Chondrocyte (in vitro differentiated cells): ENCODE results near the gene TEPSIN. TPM values are rescaled to one million over a fixed set of nuclear protein-coding genes. Genes with fewer than 3 reads are reported as not detected.

Experiments
- DNase-seq: peaks from one replicate; pipeline ENCODE4 v3.0.0; 2021; ENCODE audit warnings: mixed read lengths, low spot score
- H3K27ac Mint-ChIP-seq: one replicate; pipeline ENCODE4 v1.8.0; 2021; ENCODE audit warnings: mild to moderate bottlenecking, moderate library complexity, mixed read lengths; ENCODE audit not compliant: unreplicated experiment
- H3K27me3 Mint-ChIP-seq: 2 replicates; pipeline ENCODE4 v1.8.0; 2021; ENCODE audit warnings: low read depth, mixed read lengths
- H3K36me3 Mint-ChIP-seq: 2 replicates; pipeline ENCODE4 v1.8.0; 2021; ENCODE audit warnings: low read depth, mixed read lengths
- H3K4me1 Mint-ChIP-seq: 2 replicates; pipeline ENCODE4 v1.8.0; 2021; ENCODE audit warnings: low read depth, mild to moderate bottlenecking, mixed read lengths
- H3K4me3 Mint-ChIP-seq: one replicate; pipeline ENCODE4 v1.8.0; 2021; ENCODE audit warnings: mild to moderate bottlenecking, moderate library complexity, mixed read lengths; ENCODE audit not compliant: unreplicated experiment
- H3K9me3 Mint-ChIP-seq: 2 replicates; pipeline ENCODE4 v1.8.0; 2021; ENCODE audit warnings: low read depth, mixed read lengths
- long read RNA-seq: library from polyadenylated mRNA; stranded (forward); transcript quantifications from one replicate; pipeline ENCODE4 v2.0.0, GENCODE V29; 2021
- total RNA-seq: library from RNA; stranded (reverse); gene quantifications from 3 replicates; pipeline ENCODE4 v1.2.1, GENCODE V29; 2021
- TF ChIP-seq, protein P1 (sequence below): fragments of 200-600 bp; sonication (generic); IDR thresholded peaks from 2 replicates; pipeline ENCODE4 v1.5.0; 2021; ENCODE audit warnings: antibody characterized with exemption, mild to moderate bottlenecking, moderate library complexity

The TEPSIN gene
- total RNA-seq: 27.1 to 29.0 TPM (median 27.6 TPM) in 3 replicates
- long read RNA-seq, transcript TEPSIN-213 (13 exons, 1,782 nt): major isoform, 5 of 21 reads
- long read RNA-seq, partial matches to known transcripts: 2 of 21 reads
- long read RNA-seq, other reads (novel, unspliced or antisense): 12 of 21 reads

GRCh38 chr17:81238815-81239713, at the start of gene TEPSIN, which contains the start of gene NDUFAF8:
Gene TEPSIN, minus strand, starts transcription at chr17:81239055. Its CDS starts 22 bp downstream, at chr17:81239033.
Gene NDUFAF8, plus strand, starts transcription at chr17:81239318. Its CDS starts 46 bp downstream, at chr17:81239364.
- DNase-seq: no peak
- TF ChIP-seq, protein P1, sequence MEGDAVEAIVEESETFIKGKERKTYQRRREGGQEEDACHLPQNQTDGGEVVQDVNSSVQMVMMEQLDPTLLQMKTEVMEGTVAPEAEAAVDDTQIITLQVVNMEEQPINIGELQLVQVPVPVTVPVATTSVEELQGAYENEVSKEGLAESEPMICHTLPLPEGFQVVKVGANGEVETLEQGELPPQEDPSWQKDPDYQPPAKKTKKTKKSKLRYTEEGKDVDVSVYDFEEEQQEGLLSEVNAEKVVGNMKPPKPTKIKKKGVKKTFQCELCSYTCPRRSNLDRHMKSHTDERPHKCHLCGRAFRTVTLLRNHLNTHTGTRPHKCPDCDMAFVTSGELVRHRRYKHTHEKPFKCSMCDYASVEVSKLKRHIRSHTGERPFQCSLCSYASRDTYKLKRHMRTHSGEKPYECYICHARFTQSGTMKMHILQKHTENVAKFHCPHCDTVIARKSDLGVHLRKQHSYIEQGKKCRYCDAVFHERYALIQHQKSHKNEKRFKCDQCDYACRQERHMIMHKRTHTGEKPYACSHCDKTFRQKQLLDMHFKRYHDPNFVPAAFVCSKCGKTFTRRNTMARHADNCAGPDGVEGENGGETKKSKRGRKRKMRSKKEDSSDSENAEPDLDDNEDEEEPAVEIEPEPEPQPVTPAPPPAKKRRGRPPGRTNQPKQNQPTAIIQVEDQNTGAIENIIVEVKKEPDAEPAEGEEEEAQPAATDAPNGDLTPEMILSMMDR: no peak
- Mint-ChIP-seq H3K27me3 (no peaks in the 10 kb centered on the region), H3K4me1 (peaks cover 24% of the 10 kb centered on the region), H3K4me3 (peak within 1 kb of the TSS; percentile 91), H3K27ac (peak within 1 kb of the TSS; percentile 96), H3K36me3 (no peaks in the 10 kb centered on the region), H3K9me3 (no peaks in the 10 kb centered on the region)

DNA sequence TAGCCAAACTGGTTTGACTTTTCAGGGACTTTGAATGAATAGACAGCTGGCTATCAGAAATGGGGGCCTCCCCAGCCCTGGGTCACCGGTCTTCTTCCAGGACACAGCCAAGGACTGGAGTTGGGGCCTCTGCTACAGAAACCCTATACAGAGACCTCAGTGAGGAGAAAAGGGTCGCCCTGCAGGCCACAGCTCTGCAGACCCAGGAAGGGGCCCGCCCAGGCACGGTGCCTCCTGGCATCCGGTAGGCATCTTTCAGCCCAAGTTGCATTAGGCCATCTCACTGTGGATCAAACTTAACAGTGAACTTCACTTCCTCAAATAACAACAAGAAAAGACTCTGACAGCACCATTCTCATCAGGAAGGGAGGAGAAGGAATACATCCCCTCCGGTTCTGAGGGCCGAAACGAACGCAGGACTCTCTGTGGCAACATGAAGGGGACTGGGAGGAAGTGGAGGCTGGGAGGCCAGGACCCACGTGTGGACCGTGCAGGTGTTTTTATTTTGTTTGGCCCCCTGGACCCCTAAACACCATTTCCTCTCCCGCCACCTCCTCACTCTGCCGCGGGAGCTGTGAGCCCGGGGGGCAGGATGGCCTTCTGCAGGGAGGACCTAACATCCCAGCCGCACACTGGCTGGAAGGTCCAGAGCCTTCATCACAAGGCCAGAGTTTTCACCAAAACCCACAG, 49.0 kb upstream of the TEPSIN start:
- H3K27me3 Mint-ChIP-seq: no peaks in the 10 kb centered on the region
- H3K4me1 Mint-ChIP-seq: peaks cover 23% of the 10 kb centered on the region
- no peaks in the 10 kb centered on the region for H3K9me3 Mint-ChIP-seq
- H3K4me3 Mint-ChIP-seq: no peak overlapping the region
- H3K36me3 Mint-ChIP-seq: peaks cover 8% of the 10 kb centered on the region
- H3K27ac Mint-ChIP-seq: no peak overlapping the region
- TF ChIP-seq, protein P1: no peak
- no peak for DNase-seq

- TF ChIP-seq, protein P1: no peak
- Mint-ChIP-seq H3K27me3 (no peaks in the 10 kb centered on the region), H3K27ac (no peak overlapping the region), H3K36me3 (peaks cover 8% of the 10 kb centered on the region), H3K4me1 (peaks cover 18% of the 10 kb centered on the region), H3K9me3 (no peaks in the 10 kb centered on the region), H3K4me3 (no peak overlapping the region)
- no peak for DNase-seq
Observed at GRCh38 chr17:81287152-81287551, 48.3 kb upstream of the TEPSIN start.

DNA sequence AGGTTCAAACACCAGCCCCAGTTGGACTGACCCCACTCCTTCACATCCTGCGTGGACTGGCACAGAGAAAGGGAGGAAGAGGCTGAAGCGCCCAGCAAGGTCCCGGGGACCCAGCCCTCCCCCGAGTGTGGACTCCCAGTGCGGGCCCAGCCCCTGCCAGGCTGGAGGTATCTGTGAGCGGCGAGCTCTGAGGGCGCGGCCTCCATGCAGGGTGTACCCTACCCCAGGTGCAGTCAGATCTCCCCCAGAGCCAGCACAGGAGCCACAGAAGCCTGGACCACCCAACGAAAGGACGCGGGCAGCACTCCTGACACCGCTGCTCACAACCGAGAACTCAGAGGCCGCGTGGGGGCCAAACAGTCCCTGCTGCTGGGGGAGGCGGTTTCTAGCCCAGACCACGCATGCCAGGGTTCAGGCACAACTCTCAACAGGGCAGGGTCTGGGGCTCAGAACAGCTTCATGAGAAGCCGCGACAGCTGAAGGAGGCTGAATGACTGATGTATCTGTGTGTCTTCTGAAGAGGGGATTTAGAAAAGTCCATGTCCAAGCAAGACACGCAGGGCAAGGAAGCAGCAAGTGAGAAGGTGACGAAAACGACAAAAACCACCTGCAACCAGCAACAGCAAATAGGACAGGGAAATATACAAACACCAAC, 47.8 kb upstream of the TEPSIN start:
- H3K27ac Mint-ChIP-seq: peak overlapping the region; percentile 49
- no peaks in the 10 kb centered on the region for H3K27me3 Mint-ChIP-seq
- H3K36me3 Mint-ChIP-seq: peaks cover 8% of the 10 kb centered on the region
- DNase-seq: no peak
- no peak overlapping the region for H3K4me3 Mint-ChIP-seq
- H3K9me3 Mint-ChIP-seq: no peaks in the 10 kb centered on the region
- TF ChIP-seq, protein P1: no peak
- peaks cover 18% of the 10 kb centered on the region for H3K4me1 Mint-ChIP-seq

GRCh38 chr17:81285894-81286293, 47.0 kb upstream of the TEPSIN start:
- H3K27ac Mint-ChIP-seq: peak overlapping the region; percentile 87
- H3K9me3 Mint-ChIP-seq: no peaks in the 10 kb centered on the region
- TF ChIP-seq, protein P1: no peak
- H3K36me3 Mint-ChIP-seq: peaks cover 8% of the 10 kb centered on the region
- no peaks in the 10 kb centered on the region for H3K27me3 Mint-ChIP-seq
- H3K4me3 Mint-ChIP-seq: no peak overlapping the region
- DNase-seq: no peak
- H3K4me1 Mint-ChIP-seq: peaks cover 18% of the 10 kb centered on the region
